ENCODE data around the gene MYPN. TPM values are rescaled to one million over a fixed set of nuclear protein-coding genes. Genes with fewer than 3 reads are reported as not detected.

The MYPN gene
- total RNA-seq, 2 donors from 2014 or later: 2.3 TPM; not detected in 1

Other genes with a start within 250 kb of the MYPN start
- gene SIRT1, start 224.8 kb upstream of the MYPN start, total RNA-seq: 10 to 100 TPM; 13.5 to 15.8 TPM
- gene HERC4, start 34.2 kb upstream of the MYPN start, total RNA-seq: 10 to 100 TPM; 21.4 to 42.8 TPM
- not detected for gene ATOH7, start 122.6 kb downstream of the MYPN start, total RNA-seq
- gene HNRNPH3, start 222.6 kb downstream of the MYPN start, total RNA-seq: 10 to 100 TPM; 24.1 to 27.7 TPM
- 10 to 100 TPM; 32.2 to 41.2 TPM for gene PBLD, start 223.4 kb downstream of the MYPN start, total RNA-seq

All from body of pancreas (tissue), 2 donors.